NCI-H1694 treated with DMSO at 0.1 percent for 48 hours (cell line): ENCODE results near the gene PLXNA2.

Experiments used
- DNase-seq: peaks from one replicate; lab custom pipeline; 2025; lab: John Stamatoyannopoulos, UW

PLXNA2 gene

DNA sequence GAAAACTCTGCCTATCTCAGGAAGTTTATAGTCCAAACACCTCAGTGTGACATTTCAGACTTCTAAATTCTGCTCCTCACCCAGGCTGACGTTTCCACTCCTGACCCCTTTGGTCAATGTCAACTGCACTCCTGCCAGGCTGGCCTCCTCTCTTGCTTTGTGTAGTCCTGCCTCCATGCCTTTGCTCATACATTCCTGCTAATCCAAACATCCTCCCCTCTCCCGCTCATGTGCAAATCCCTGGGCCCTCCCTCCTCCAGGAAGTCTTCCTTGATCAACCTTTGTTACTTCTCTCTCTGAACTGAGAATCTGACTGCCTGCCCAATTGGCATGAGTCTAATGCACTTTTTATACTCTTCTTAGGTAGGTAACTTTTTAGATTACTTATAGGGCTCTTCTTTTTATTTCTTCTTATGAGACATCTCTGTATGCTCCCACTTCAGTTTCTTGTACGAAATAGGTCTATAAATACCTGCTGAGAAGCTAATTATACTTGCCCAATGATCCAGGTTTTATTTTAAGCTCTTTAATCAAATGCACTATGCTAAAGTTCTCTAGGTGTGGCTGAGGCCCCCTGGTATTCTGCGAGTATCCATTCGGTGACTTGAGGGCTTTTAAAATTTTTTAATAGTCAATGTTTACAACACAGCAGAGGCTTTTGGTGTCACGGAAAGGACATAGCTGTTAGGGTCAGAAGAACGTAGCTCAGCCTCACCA is 128.1 kb downstream of the PLXNA2 start:
- no peak for DNase-seq

DNA sequence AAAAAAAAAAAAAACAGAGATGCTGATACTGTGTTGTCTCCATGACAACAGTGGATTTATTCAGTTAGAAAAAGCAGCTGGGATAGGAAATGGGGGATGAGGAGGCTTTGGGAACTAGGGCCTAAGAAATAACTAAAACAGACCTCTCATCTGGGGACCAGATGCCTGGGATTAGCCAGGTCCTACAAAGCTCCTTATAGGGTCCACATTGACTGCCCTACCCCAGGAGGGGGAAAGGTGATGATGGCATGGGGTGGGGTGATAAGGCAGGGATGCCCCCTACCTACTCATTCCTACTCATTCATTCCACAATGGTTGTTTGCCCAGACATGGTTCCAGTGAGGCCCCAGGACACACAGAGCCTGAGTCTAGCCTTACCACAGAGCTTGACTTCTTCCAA is 131.2 kb downstream of the PLXNA2 start:
- no peak for DNase-seq

DNA sequence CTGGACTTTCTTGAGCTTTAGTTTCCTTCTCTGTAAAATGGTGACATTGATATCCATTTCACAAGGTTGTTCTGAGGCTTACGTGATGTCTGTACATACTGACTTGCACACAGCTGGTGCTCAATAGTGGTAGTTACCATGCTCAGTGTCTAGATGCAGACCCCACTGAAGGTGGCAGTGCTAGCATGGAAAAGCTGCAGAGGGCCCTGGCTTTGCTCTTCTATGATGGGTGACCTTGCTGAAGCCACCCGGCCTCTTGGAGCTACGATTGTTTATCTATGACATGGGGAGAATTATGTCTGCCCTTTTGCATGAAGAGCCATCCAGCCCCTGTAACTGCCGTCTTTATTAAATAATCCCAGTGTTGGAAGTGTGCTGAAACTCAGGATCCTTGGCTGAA is 131.8 kb downstream of the PLXNA2 start:
- DNase-seq: no peak

GRCh38 chr1:208111646-208112190 is 132.5 kb downstream of the PLXNA2 start:
- no peak for DNase-seq

DNA sequence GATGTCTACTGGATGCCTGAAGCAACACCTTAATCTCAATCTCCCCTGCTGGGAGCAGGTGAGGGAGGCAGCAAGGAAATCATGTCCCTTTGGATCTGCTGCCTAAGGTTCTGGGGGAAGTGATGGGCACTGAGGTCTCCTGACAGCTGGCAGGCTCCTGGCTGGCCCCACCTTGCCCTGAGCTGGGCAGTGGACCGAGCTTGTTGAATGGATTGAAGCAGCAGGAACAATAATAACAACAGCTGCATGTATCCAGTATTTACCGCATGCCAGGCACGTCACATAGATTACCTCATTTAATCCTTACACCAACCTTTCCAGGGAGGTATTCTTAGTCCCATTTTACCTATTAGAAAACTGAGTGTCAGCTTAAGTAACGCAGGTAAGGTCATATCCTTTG is 133.9 kb downstream of the PLXNA2 start:
- peak; percentile 54 for DNase-seq

DNA sequence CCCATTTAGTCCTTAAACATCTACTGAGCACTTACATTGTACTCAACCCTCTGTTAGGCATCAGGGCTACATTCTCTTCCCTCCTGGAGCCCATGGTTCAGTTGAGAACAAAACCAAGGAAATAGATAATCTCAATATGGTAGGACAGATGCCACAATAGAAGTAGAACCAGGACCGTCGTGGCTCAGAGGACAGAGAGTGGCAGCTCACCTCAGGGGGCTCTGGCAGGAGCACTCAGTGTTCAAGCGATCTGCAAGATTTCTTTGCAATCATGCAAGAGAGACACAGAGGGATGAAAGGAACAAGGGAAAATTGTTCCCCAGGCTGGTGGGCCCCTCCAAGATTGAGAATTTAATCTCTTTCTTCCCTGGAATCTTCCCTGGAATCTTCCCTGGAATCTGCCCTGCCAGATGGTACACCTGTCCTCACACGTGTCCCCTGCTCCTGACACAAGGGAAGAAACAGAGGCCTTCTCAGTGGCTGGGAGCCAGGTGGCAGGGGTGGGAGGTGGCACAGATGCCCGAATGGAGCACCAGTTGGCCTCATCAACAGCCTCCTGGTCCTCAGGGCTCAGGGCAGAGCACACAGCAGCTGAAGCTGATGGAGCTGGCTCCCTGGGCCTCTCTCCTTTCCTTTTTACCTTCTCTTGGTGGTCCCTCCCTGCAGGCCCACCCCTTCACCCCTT is 135.4 kb downstream of the PLXNA2 start:
- DNase-seq: peak; percentile 29

- no peak for DNase-seq
These were observed 136.0 kb downstream of the PLXNA2 start for GRCh38 chr1:208108213-208108608.

- DNase-seq: no peak
These were observed 136.6 kb downstream of the PLXNA2 start for GRCh38 chr1:208107425-208108212.

- DNase-seq: no peak
These were observed 138.0 kb downstream of the PLXNA2 start for GRCh38 chr1:208106218-208106617.

DNA sequence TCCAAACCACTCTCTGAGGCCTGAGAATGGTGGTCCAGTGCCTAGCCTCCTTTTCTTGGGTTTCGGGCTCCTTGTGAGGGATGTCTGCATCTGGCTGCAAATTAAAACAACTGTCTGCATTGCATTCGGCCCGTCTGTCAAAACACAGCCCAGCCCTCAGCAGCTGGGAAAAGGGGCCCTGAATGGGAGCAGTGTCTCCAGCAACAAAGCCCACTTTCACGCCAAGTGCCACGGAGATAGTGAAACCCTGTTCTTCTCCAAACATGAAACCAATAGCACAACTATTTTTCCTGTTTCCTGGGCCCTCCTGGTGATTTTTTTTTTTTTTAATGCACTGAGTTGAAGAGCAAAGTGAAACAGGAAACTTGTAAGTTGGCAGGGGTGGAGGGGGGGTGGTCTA is 138.4 kb downstream of the PLXNA2 start:
- no peak for DNase-seq

DNA sequence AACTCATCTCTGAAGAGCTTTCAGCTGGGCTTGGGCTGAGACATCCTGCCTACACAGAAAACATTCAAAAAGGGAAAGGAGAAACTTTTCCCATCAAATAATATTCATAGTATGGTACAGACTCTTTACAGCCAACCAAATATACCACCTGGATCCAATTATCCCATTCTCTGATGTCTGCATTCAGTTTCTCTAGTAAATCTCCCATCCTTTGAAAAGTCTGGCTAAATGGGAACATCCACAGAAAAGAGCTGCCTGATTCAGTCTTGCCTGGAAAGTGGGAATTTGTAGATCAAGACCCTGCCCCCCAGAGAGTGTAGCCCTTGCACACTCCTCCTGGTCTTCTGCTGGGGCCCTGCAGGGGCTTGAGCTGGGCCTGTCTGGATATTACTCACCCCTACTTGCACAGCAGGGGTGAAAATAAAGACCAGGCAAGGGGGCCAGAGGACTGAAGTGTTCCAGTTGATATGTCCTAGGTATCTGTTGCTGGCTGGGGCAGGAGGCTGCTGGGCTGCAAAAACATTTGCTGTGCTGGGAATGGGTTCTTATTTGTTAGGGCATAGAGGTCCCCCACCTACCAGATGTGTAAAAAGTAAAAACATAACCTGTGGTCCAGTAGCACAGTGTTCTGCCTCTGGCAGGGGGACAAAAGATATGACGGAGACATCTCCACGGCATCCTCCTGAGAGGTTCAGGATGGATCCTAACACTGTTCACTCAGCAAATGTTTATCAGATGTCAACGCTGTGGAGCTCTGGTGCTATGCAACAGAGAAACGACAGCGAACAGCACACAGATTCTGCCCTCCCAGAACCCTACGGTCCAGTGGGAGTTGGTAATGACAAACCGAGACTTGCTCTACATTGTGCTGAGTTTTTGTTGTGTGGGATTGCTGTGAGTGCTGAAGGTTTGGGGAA is 140.3 kb downstream of the PLXNA2 start:
- no peak for DNase-seq

GRCh38 chr1:208101661-208102431 is 142.3 kb downstream of the PLXNA2 start:
- DNase-seq: peak; percentile 88

- DNase-seq: no peak
These were observed 143.3 kb downstream of the PLXNA2 start for GRCh38 chr1:208100906-208101305.

DNA sequence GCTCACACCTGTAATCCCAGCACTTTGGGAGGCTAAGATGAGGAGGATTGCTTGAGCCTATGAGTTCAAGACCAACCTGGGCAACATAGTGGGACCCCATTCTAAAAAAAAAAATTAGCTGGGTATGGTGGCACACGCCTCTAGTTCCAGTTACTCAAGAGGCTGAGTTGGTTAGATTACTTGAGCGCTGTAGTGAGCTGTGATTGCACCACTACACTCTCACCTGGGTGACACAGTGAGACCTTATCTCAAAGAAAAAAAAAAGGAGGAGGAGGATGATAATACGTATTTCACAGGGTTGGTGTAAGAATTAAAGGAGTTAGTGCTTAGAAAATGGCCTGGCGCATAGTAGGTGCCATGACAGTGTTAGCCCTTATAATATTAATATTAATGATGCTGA is 144.1 kb downstream of the PLXNA2 start:
- no peak for DNase-seq

- no peak for DNase-seq
These were observed 145.4 kb downstream of the PLXNA2 start for GRCh38 chr1:208098773-208099172.

DNA sequence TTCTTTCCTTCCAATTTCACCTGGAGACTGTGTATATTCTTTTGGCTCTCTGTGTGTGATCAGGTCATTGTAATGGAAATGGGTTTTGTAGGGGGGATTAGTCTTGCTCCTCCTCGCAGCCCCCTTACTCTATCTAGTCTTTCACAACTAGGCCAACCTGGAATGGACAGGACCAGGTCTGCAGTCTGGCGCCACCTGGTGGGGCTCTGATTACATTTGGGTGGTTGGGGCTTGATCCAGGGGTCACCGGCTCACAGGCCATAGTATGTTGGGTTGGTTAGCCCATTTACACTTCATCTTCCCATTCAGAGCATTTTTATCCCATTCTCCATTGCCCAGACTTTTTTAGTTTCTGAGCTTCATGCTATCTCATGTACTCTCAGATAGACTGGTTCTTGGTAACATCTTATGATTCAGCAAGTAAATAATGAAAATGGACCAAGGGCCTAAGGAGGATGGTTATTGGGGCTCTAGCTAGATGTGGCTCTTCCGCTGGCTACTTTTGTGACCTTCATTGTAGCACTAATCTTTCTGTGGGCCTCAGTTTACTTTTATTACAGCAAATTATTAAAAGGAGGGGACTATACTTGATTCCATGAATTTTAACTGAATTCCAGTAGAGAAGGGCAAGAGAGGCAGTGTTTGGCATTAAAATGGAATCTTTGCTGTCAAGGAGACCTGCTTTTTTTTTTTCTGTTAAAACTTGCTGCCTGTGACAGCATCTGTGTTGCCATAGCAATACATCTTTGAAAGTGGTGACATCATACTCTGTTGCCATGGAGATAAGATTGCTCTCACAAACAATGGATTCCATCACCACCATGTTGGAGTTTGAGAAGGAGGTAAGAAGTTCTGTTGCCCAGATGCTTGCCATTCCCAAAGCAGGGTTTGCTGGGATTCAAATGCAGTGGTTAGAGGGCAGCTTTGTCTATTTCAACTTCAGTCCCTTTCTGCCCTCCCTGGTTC is 150.1 kb downstream of the PLXNA2 start:
- DNase-seq: peak; percentile 27

DNA sequence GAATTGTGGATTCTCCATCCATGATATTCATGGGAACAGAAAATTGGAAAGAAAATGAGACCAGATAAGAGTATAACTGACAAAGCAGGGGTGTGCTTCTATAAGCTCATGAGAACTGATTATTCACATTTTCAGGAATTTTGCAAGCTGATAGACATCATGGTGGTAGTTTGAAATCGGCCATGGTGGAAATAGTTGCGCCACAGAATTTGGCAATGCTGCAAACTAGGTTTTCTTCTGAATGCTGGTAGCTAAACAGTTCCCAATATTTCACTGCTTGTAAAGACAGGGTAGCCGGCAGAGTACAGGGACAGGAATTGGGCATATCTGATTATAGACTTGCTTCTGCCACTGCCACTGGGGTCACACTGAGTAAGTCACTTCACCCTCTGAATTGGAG is 151.1 kb downstream of the PLXNA2 start:
- no peak for DNase-seq

DNA sequence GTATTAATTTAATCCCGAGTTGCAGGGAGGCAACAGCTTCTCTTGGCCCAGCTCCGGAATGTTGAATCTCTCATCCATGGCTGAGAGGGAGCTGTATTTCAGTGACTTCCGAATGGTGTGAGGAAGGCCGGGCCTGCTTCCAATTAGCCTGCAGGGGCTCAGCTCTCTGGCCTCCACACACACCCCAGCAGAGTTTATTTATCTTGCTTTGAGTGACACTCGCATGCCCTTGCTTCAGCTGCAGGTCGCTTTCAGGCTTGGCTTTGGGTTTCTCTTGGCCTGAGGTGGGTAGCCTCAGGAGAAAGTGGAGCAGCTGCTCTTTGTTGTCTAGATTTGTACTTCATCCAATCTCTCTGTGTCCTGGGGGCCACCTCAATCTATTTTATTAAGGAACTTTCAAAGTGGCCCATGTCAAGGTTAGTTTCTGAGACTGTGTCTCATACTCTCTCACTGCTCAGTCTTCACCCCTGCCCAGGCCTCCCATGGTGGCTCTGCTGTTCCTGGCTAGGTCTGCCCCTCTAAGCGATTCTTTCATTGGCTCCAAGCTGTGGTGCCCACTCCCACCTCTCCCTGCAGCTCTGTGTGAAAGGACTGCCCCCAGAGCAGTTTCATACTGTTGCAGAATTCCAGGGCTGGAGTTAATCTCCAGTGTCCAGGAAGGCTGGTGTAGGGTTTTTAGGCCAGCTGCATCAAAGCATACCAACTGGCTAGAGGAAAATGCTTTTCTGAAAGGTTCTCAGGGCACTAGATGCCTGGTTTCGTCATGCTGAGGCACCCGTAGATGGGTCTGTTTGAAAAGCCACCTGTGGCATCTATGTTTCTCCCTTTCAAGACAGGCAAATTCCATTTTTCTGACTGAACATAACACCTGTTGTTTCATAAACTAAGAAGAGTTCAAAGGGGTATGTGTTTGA is 153.5 kb downstream of the PLXNA2 start:
- DNase-seq: no peak
